AG09319 (cell line): ENCODE results near the gene SERPINI1.

Source experiments
- DNase-seq: peaks from one replicate; pipeline ENCODE4 v3.0.0-alpha.2; 2010; ENCODE audit warnings: low read depth; ENCODE audit errors: extremely low read depth
- TF ChIP-seq, protein P1 (sequence below): IDR thresholded peaks from 2 replicates; pipeline ENCODE4 v1.5.1; 2011; ENCODE audit warnings: low read depth, mild to moderate bottlenecking, inconsistent platforms, low read length, moderate library complexity

Gene SERPINI1

GRCh38 chr3:167734498-167735232, 856 bp upstream of the SERPINI1 start, which contains the start of gene PDCD10:
PDCD10 (minus strand) TSS chr3:167734892; CDS start chr3:167720157, 14,735 bp downstream.
- DNase-seq, result peak; percentile 93
- TF ChIP-seq, protein P1, sequence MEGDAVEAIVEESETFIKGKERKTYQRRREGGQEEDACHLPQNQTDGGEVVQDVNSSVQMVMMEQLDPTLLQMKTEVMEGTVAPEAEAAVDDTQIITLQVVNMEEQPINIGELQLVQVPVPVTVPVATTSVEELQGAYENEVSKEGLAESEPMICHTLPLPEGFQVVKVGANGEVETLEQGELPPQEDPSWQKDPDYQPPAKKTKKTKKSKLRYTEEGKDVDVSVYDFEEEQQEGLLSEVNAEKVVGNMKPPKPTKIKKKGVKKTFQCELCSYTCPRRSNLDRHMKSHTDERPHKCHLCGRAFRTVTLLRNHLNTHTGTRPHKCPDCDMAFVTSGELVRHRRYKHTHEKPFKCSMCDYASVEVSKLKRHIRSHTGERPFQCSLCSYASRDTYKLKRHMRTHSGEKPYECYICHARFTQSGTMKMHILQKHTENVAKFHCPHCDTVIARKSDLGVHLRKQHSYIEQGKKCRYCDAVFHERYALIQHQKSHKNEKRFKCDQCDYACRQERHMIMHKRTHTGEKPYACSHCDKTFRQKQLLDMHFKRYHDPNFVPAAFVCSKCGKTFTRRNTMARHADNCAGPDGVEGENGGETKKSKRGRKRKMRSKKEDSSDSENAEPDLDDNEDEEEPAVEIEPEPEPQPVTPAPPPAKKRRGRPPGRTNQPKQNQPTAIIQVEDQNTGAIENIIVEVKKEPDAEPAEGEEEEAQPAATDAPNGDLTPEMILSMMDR, result no peak

- no peak for DNase-seq
- TF ChIP-seq, protein P1, result no peak
These were observed 805 bp downstream of the SERPINI1 start for GRCh38 chr3:167736264-167736787.

- TF ChIP-seq, protein P1, result no peak
- DNase-seq, result no peak
These were observed 1.5 kb downstream of the SERPINI1 start for GRCh38 chr3:167736997-167737396.

DNA sequence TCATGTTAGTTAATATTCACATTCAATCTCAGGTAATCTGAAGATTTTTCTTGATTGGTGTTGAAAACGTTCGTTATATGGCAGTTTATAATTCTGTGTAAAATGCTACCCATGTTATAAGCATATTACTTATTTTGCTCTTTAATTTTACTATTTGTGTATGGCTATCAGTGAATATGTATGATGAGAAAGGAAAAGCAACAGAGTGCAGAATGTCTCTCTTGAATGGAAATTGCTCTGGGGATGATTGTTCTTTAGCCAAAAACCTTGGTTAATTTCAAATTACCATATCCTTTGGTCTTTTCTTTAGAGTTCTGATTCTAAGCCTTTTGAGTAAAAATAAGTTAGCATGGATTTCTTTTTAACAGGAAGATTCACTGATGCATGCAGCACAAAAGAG, 2.5 kb downstream of the SERPINI1 start:
- no peak for DNase-seq
- TF ChIP-seq, protein P1, result no peak

GRCh38 chr3:167739190-167739810, 3.8 kb downstream of the SERPINI1 start:
- TF ChIP-seq, protein P1, result no peak
- no peak for DNase-seq

DNA sequence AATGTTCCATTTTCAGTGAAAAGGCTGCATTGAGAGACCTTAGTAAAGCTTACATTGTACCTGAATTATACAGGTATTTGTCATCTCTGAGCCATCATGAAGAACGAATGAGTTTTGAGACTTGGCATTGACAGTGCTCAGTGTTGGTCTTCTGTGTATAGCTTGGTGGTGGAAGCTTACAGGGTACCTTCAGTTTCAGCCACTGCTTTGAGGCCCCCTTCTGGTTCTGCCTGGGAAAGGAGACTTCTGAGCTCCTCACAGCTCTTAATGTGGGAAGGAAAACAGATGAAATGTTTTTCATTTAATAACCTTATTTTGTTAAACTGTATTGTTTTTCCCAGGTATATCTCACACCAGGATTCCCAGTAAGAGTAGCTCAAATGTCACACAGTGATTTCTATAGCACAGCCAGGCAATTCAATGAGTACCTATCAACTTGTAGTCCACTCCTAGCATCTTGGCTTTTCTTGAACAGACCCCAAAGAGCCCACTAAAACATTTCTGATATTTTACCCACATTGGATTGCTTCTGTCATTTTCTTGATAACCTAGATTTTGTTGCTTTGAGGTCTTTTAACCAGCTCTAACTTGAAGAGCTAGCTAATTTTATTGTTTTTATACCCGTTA, 5.6 kb downstream of the SERPINI1 start:
- no peak for DNase-seq
- TF ChIP-seq, protein P1, result peak; percentile 55

- TF ChIP-seq, protein P1, result no peak
- DNase-seq, result no peak
These were observed 6.8 kb downstream of the SERPINI1 start for GRCh38 chr3:167742338-167742737.
